Stimulated activated CD8-positive, alpha-beta memory T cell treated with anti-CD3 and anti-CD28 coated beads, Interleukin-4, amount 100 ng/mL, for 24 hours (primary cell): ENCODE measurements around the gene PCDHGA5.
"Not testable (repeated sequence)": the region's sequence is repeated elsewhere in the genome, so short reads cannot be mapped to it uniquely, and the experiment has no call there.

Experiments used
- DNase-seq: peaks from one replicate; pipeline ENCODE4 v3.0.0-alpha.2; 2020; ENCODE audit warnings: low read depth

PCDHGA5 gene

DNA sequence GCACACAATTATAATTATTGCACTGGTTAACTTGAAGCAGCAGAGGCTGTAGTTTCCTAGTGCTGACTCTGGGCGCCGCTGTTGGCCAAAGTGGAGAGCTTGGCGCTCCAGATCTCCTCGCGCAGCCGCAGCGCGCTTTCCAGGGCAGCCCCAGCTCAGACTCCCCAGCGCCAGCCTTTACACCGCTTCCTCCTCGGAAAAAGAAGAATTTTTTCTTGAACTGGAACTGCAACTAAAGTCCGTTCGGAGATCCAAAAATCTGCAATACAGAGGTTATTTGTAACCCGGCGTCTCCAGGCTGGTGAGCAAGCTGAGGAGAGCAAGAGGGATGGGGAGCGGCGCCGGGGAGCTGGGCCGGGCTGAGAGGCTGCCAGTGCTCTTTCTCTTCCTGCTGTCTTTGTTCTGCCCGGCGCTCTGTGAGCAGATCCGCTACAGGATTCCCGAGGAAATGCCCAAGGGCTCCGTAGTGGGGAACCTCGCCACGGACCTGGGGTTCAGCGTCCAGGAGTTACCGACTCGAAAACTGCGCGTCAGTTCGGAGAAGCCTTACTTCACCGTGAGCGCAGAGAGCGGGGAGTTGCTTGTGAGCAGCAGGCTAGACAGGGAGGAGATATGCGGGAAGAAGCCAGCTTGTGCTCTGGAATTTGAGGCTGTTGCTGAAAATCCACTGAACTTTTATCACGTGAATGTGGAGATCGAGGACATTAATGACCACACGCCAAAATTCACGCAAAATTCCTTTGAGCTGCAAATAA lies 23.8 kb downstream of the PCDHGA5 start, which contains the start of gene PCDHGB4:
Gene PCDHGB4, plus strand, starts transcription at position 142 of the 755 bp plus-strand sequence. Its CDS starts 187 bp downstream, at position 329.
- not testable (repeated sequence) for DNase-seq

DNA sequence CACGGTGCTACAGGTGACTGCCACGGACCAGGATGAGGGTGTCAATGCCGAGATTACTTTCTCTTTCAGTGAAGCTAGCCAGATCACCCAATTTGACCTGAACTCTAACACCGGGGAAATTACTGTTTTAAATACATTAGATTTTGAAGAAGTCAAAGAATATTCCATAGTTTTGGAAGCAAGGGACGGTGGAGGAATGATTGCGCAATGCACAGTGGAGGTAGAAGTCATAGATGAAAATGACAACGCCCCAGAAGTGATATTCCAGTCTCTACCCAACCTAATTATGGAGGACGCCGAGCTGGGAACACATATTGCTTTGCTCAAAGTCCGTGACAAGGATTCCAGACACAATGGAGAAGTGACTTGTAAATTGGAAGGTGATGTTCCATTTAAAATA lies 24.7 kb downstream of the PCDHGA5 start:
- DNase-seq, result no peak

DNA sequence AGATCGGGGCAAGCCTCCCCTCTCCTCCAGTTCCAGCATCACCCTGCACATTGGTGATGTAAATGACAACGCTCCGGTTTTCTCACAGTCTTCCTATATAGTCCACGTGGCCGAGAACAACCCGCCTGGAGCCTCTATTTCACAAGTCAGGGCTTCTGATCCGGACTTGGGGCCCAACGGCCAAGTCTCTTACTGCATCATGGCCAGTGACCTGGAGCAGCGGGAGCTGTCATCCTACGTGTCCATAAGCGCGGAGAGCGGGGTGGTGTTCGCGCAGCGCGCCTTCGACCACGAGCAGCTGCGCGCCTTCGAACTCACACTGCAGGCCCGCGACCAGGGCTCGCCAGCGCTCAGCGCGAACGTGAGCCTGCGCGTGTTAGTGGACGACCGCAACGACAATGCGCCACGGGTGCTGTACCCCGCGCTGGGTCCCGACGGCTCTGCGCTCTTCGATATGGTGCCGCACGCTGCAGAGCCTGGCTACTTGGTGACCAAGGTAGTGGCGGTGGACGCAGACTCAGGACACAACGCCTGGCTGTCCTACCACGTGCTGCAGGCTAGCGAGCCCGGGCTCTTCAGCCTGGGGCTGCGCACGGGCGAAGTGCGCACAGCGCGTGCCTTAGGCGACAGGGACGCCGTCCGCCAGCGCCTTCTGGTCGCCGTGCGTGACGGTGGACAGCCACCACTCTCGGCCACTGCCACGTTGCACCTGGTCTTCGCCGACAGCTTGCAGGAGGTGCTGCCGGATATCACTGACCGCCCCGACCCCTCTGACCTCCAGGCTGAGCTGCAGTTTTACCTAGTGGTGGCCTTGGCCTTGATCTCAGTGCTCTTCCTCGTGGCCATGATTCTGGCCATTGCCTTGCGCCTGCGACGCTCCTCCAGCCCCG lies 25.4 kb downstream of the PCDHGA5 start:
- no peak for DNase-seq

DNA sequence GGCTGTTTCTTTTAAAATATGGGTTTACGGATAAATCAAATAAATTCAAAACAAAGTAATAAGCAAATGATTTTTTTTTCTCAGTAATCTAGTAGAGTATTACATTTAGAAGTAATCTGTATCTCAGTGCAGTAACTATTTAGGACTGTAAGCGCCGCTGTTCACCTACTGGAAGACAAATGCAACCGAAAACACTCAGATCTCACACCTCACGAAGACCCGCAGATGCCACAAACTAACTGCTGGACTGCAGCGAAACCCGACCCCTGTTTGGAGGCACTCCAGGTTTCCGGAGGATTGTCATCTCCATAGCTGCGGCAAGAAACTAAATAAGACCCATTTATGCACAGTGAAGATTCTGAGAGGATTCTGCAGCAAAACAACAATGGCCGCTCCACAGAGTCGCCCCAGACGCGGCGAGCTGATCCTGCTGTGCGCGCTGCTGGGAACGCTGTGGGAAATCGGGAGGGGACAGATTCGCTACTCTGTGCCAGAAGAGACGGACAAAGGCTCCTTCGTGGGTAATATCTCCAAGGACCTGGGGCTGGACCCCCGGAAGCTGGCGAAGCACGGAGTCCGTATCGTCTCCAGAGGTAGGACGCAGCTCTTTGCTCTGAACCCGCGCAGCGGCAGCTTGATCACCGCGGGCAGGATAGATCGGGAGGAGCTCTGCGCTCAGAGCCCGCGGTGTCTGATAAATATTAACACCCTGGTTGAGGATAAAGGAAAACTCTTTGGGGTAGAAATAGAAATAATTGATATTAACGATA lies 28.7 kb downstream of the PCDHGA5 start, which contains the start of gene PCDHGA8:
Gene PCDHGA8, plus strand, starts transcription at position 205 of the 770 bp plus-strand sequence. Its CDS starts 181 bp downstream, at position 386.
- no peak for DNase-seq

DNA sequence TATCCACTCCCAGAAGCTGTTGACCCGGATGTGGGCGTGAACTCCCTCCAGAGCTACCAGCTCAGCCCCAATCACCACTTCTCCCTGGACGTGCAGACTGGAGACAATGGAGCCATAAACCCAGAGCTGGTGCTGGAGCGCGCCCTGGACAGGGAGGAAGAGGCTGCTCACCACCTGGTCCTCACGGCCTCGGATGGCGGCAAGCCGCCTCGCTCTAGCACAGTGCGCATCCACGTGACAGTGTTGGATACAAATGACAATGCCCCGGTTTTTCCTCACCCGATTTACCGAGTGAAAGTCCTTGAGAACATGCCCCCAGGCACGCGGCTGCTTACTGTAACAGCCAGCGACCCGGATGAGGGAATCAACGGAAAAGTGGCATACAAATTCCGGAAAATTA lies 29.3 kb downstream of the PCDHGA5 start:
- no peak for DNase-seq

DNA sequence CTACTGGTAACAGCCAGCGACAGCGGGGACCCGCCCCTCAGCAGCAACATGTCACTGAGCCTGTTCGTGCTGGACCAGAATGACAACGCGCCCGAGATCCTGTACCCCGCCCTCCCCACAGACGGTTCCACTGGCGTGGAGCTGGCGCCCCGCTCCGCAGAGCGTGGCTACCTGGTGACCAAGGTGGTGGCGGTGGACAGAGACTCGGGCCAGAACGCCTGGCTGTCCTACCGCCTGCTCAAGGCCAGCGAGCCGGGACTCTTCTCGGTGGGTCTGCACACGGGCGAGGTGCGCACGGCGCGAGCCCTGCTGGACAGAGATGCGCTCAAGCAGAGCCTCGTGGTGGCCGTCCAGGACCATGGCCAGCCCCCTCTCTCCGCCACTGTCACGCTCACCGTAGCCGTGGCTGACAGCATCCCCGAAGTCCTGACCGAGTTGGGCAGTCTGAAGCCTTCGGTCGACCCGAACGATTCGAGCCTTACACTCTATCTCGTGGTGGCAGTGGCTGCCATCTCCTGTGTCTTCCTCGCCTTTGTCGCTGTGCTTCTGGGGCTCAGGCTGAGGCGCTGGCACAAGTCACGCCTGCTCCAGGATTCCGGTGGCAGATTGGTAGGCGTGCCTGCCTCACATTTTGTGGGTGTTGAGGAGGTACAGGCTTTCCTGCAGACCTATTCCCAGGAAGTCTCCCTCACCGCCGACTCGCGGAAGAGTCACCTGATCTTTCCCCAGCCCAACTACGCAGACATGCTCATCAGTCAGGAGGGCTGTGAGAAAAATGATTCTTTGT lies 30.6 kb downstream of the PCDHGA5 start:
- DNase-seq, result not testable (repeated sequence)

DNA sequence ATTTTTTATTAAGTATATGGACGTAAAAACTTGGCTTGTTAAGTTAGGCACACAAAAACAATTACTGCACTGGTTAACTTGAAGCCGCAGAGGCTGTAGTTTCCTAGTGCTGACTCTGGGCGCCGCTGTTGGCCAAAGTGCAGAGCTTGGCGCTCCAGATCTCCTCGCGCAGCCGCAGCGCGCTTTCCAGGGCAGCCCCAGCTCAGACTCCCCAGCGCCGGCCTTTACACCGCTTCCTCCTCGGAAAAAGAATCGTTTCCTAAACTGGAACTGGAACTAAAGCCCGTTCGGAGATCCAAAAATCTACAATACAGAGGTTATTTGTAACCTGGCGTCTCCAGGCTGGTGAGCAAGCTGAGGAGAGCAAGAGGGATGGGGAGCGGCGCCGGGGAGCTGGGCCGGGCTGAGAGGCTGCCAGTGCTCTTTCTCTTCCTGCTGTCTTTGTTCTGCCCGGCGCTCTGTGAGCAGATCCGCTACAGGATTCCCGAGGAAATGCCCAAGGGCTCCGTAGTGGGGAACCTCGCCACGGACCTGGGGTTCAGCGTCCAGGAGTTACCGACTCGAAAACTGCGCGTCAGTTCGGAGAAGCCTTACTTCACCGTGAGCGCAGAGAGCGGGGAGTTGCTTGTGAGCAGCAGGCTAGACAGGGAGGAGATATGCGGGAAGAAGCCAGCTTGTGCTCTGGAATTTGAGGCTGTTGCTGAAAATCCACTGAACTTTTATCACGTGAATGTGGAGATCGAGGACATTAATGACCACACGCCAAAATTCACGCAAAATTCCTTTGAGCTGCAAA lies 34.0 kb downstream of the PCDHGA5 start, which contains the start of gene PCDHGB5:
Gene PCDHGB5, plus strand, starts transcription at position 192 of the 796 bp plus-strand sequence. Its CDS starts 181 bp downstream, at position 373.
- not testable (repeated sequence) for DNase-seq

DNA sequence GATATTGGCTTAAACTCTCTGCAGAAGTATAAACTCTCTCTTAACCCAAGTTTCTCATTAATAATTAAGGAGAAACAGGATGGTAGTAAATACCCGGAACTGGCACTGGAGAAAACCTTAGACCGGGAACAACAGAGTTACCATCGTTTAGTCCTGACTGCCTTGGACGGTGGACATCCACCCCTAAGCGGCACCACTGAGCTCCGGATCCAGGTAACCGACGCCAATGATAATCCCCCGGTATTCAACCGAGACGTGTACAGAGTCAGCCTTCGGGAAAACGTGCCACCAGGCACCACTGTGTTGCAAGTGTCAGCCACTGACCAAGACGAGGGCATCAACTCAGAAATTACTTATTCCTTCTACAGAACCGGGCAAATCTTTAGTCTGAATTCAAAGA lies 34.6 kb downstream of the PCDHGA5 start:
- DNase-seq, result no peak

DNA sequence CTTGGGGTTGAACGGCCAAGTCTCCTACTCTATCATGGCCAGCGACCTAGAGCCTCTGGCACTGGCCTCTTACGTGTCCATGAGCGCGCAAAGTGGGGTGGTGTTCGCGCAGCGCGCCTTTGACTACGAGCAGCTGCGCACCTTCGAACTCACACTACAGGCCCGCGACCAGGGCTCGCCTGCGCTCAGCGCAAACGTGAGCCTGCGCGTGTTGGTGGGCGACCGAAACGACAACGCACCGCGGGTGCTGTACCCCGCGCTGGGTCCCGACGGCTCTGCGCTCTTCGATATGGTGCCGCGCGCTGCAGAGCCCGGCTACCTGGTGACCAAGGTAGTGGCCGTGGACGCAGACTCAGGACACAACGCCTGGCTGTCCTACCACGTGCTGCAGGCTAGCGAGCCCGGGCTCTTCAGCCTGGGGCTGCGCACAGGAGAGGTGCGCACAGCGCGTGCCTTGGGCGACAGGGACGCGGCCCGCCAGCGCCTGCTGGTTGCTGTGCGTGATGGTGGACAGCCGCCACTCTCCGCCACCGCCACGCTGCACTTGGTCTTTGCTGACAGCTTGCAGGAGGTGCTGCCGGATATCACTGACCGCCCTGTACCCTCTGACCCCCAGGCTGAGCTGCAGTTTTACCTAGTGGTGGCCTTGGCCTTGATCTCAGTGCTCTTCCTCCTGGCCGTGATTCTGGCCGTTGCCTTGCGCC lies 35.7 kb downstream of the PCDHGA5 start:
- DNase-seq, result no peak

DNA sequence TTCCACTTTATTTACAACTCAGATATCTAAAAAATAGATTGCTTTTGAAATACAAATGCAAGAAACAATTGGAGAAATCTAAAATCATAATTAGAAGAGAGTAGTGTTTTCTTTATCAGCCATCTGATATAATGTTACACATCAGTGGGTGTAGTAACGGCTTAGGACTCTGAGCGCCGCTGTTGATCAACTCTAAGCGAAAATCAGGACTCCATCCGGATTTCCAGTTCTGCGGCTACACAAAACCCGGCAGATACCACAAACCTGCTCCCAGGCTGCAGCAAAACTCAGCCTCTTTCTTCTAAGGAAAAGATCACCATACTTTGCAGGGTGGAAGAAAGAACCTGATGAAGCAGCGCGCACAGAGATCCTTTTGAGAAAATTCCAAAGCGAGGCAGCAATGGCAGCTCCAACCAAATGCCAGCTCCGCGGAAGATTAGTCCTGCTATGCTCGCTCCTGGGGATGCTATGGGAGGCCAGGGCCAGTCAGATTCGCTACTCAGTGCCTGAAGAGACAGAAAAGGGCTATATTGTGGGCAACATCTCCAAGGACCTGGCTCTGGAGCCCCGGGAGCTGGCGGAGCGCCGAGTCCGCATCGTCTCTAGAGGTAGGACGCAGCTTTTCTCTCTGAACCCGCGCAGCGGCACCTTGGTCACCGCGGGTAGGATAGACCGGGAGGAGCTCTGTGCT lies 38.7 kb downstream of the PCDHGA5 start, which contains the start of gene PCDHGA9:
Gene PCDHGA9, plus strand, starts transcription at position 226 of the 691 bp plus-strand sequence. Its CDS starts 175 bp downstream, at position 401.
- DNase-seq, result no peak

DNA sequence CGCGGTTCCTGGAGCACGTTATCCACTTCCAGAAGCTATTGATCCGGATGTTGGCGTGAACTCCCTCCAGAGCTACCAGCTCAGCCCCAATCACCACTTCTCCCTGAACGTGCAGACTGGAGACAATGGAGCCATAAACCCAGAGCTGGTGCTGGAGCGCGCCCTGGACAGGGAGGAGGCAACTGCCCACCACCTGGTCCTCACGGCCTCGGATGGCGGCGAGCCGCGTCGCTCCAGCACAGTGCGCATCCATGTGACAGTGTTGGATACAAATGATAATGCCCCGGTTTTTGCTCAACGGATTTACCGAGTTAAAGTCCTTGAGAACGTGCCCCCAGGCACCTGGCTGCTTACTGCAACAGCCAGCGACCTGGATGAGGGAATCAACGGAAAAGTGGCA lies 39.4 kb downstream of the PCDHGA5 start:
- no peak for DNase-seq

DNA sequence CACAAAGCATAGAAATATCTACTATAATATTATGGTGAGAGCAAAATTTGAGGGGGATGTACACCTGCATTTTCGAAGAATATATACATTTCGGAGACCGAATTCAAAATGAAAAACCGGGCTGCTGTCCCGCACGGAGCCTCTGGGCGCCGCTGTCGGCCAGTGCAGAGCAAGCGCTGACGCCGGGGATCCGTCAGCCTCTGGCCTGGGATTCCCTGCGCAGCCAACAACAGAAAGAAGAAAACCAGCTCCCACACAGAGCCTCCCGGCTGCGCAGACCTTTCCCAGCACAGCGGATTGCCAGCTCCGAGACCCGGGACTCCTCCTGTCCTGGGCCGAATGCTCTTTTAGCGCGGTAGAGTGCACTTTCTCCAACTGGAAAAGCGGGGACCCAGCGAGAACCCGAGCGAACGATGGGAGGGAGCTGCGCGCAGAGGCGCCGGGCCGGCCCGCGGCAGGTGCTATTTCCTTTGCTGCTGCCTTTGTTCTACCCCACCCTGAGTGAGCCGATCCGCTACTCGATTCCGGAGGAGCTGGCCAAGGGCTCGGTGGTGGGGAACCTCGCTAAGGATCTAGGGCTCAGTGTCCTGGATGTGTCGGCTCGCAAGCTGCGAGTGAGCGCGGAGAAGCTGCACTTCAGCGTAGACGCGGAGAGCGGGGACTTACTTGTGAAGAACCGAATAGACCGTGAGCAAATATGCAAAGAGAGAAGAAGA lies 44.0 kb downstream of the PCDHGA5 start, which contains the start of gene PCDHGB6:
Gene PCDHGB6, plus strand, starts transcription at position 232 of the 716 bp plus-strand sequence. Its CDS starts 182 bp downstream, at position 414.
- DNase-seq, result not testable (repeated sequence)

DNA sequence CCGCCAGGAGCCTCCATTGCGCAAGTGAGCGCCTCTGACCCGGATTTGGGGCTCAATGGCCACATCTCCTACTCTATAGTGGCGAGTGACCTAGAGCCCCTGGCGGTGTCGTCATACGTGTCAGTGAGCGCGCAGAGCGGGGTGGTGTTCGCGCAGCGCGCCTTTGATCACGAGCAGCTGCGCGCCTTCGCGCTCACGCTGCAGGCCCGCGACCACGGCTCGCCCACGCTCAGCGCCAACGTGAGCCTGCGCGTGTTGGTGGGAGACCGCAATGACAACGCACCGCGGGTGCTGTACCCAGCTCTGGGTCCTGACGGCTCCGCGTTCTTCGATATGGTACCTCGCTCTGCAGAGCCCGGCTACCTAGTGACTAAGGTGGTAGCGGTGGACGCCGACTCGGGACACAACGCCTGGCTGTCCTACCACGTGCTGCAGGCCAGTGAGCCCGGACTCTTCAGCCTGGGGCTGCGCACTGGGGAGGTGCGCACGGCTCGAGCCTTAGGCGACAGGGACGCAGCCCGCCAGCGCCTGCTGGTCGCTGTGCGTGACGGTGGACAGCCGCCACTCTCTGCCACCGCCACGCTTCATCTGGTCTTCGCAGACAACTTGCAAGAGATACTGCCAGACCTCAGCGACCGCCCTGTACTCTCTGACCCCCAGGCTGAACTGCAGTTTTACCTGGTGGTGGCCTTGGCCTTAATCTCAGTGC lies 45.8 kb downstream of the PCDHGA5 start:
- DNase-seq, result no peak

DNA sequence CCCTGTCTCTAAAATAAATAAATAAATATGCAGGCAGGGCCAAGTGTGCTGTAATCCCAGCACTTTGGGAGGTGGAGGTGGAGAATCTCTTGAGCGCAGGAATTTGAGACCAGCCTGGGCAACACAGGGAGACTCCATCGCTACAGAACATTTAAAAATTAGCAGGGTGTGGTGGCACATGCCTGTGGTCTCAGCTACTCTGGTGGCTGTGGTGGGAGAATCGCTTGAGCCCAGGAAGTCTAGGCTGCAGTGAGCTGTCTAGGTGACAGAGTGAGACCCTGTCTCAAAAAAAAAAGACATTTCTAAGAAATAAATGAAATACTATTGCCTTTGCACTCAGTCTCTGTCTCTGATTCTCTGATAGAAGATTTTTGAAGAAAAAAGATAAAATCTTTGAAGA lies 47.6 kb downstream of the PCDHGA5 start:
- DNase-seq, result no peak

DNA sequence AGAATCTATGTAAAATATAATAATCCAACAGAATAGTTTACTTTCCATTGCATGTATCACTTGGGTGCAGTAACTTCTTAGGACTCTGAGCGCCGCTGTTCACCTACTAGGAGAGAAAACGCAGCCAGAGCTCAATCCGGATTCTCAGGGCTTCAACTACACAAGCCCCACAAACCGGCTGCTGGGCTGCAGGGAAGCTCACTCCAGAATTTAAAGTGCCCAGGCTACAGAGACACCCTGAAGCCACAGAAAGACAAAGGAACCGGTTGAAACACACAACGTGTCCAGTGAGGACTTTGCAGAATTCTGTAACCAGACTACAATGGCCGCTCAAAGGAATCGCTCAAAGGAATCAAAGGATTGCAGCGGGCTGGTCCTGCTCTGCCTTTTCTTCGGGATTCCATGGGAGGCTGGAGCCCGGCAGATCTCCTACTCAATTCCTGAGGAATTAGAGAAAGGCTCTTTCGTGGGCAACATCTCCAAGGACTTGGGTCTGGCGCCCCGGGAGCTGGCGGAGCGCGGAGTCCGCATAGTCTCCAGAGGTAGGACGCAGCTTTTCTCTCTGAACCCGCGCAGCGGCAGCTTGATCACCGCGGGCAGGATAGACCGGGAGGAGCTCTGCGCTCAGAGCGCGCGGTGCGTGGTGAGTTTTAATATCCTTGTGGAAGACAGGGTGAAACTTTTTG lies 49.0 kb downstream of the PCDHGA5 start, which contains the start of gene PCDHGA10:
Gene PCDHGA10, plus strand, starts transcription at position 134 of the 686 bp plus-strand sequence. Its CDS starts 189 bp downstream, at position 323.
- DNase-seq, result no peak

DNA sequence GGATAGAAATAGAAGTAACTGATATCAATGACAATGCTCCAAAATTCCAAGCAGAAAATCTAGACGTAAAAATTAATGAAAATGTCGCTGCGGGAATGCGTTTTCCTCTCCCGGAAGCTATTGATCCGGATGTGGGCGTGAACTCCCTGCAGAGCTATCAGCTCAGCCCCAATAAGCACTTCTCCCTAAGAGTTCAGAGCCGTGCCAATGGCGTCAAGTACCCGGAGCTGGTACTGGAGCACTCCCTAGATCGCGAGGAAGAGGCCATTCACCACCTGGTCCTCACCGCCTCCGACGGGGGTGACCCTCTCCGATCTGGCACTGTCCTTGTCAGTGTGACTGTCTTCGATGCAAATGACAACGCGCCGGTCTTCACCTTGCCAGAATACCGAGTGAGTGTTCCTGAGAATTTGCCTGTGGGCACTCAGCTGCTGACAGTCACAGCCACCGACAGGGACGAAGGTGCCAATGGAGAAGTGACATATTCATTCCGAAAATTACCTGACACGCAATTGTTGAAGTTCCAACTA lies 49.6 kb downstream of the PCDHGA5 start:
- no peak for DNase-seq
